ENCODE measurements around the gene EIF2AK2. TPM values are rescaled to one million over a fixed set of nuclear protein-coding genes. Genes with fewer than 3 reads are reported as not detected.
A peak's percentile ranks its signal among the peaks of the same experiment; 100 is the strongest.

Gene EIF2AK2
- total and polyA plus RNA-seq, 2 experiments from 2014 or later: 33.8 to 35.5 TPM

GRCh38 chr2:37173741-37174140, 17.0 kb upstream of the EIF2AK2 start:
- no peaks in the 10 kb centered on the region; the same call in 2 of the 3 replicates for H3K9me3 Mint-ChIP-seq
- Histone ChIP-seq H3K36me3 (ENCODE audit: insufficient read depth) (no peaks in the 10 kb centered on the region), H4K20me1 (replicated peaks; ENCODE audit: insufficient read depth) (no peaks in the 10 kb centered on the region)

More at GRCh38 chr2:37173741-37174140, 17.0 kb upstream of the EIF2AK2 start:
- H3K27ac ChIP-seq (ENCODE audit: low read depth): no peak overlapping the region
- H3F3A ChIP-seq (replicated peaks; ENCODE audit: low read depth): no peaks in the 10 kb centered on the region
- no peak overlapping the region for H3K27ac Mint-ChIP-seq
- no peak overlapping the region for H3K4me2 ChIP-seq
- no peaks in the 10 kb centered on the region for H3K4me1 ChIP-seq (ENCODE audit: insufficient read depth)
- H3K4me3 Mint-ChIP-seq: no peak overlapping the region
- no peak overlapping the region for H3K4me3 ChIP-seq
- no peaks in the 10 kb centered on the region for H3K36me3 Mint-ChIP-seq (ENCODE audit: low read depth)
- H3K27me3 Mint-ChIP-seq (ENCODE audit: insufficient read depth, low read depth, poor library complexity): peaks cover 1% of the 10 kb centered on the region
- H2AFZ ChIP-seq: peak overlapping the region; percentile 43
- TF ChIP-seq ZNF331 (CRISPR knock-in tag; IDR thresholded peaks at IDR 0.05; ENCODE audit: low read depth): no peak
- TF ChIP-seq ZNF114 (CRISPR knock-in tag; IDR thresholded peaks at IDR 0.05): no peak
- TF ChIP-seq ZNF462 (CRISPR knock-in tag; IDR thresholded peaks at IDR 0.05): no peak
- TF ChIP-seq EZH2phosphoT487 (IDR thresholded peaks at IDR 0.05; ENCODE audit: unreplicated experiment): no peak
- no peak for TF ChIP-seq EZH2 (IDR thresholded peaks at IDR 0.05; ENCODE audit: low read depth, unreplicated experiment)
- TF ChIP-seq NANOG (IDR thresholded peaks at IDR 0.05; ENCODE audit: borderline replicate concordance): no peak
- TF ChIP-seq STAT1 (IDR thresholded peaks at IDR 0.05; ENCODE audit: unreplicated experiment): no peak
- TF ChIP-seq POLR2AphosphoS5 (IDR thresholded peaks at IDR 0.05; ENCODE audit: low read depth): no peak
- no peaks in the 10 kb centered on the region for H3K79me2 ChIP-seq (replicated peaks; ENCODE audit: insufficient read depth)
- H3K4me1 Mint-ChIP-seq: peaks cover under 1% of the 10 kb centered on the region; the same call in 1 of the 3 replicates
- no peaks in the 10 kb centered on the region for H3K27me3 ChIP-seq (ENCODE audit: insufficient read depth)
- no peak for DNase-seq (ENCODE audit: low spot score)
- ATAC-seq: no peak
- no peaks in the 10 kb centered on the region for H3K9me2 ChIP-seq (ENCODE audit: insufficient read depth)
